IPS-18a (cell line): ENCODE data around the gene CMKLR1.

Experiments used
- H3K27ac ChIP-seq: one replicate; pipeline ENCODE4 v1.5.1; 2013; ENCODE audit warnings: low read length
- H3K27me3 ChIP-seq: one replicate; pipeline ENCODE4 v1.6.1; 2013; ENCODE audit warnings: mild to moderate bottlenecking, low read length; ENCODE audit not compliant: control insufficient read depth, insufficient read depth
- H3K36me3 ChIP-seq: one replicate; pipeline ENCODE4 v1.6.1; 2013; ENCODE audit warnings: low read depth, low read length; ENCODE audit not compliant: control insufficient read depth
- H3K4me1 ChIP-seq: one replicate; pipeline ENCODE4 v1.6.1; 2013; ENCODE audit warnings: low read depth, low read length; ENCODE audit not compliant: control insufficient read depth
- H3K4me3 ChIP-seq: one replicate; pipeline ENCODE4 v1.5.1; 2013; ENCODE audit warnings: low read length
- H3K9ac ChIP-seq: one replicate; pipeline ENCODE4 v1.6.1; 2013; ENCODE audit warnings: mild to moderate bottlenecking, low read length, moderate library complexity
- H3K9me3 ChIP-seq: one replicate; pipeline ENCODE4 v1.6.1; 2013; ENCODE audit warnings: low read depth, low read length; ENCODE audit not compliant: control insufficient read depth

CMKLR1 gene

GRCh38 chr12:108328420-108328819 is 10.7 kb downstream of the CMKLR1 start:
- Histone ChIP-seq H3K9me3 (no peaks in the 10 kb centered on the region), H3K27ac (no peak overlapping the region), H3K4me3 (no peak overlapping the region), H3K36me3 (no peaks in the 10 kb centered on the region), H3K4me1 (no peaks in the 10 kb centered on the region), H3K27me3 (no peaks in the 10 kb centered on the region), H3K9ac (no peak overlapping the region)

GRCh38 chr12:108327621-108328344 is 11.3 kb downstream of the CMKLR1 start:
- no peaks in the 10 kb centered on the region for H3K9me3 ChIP-seq
- no peak overlapping the region for H3K4me3 ChIP-seq
- H3K9ac ChIP-seq: no peak overlapping the region
- no peaks in the 10 kb centered on the region for H3K27me3 ChIP-seq
- no peaks in the 10 kb centered on the region for H3K36me3 ChIP-seq
- no peak overlapping the region for H3K27ac ChIP-seq
- no peaks in the 10 kb centered on the region for H3K4me1 ChIP-seq

- H3K4me1 ChIP-seq: peaks cover 6% of the 10 kb centered on the region
- no peak overlapping the region for H3K27ac ChIP-seq
- H3K36me3 ChIP-seq: no peaks in the 10 kb centered on the region
- H3K27me3 ChIP-seq: no peaks in the 10 kb centered on the region
- H3K9ac ChIP-seq: no peak overlapping the region
- H3K9me3 ChIP-seq: no peaks in the 10 kb centered on the region
- no peak overlapping the region for H3K4me3 ChIP-seq
Observed at GRCh38 chr12:108326254-108326750, 12.8 kb downstream of the CMKLR1 start.

GRCh38 chr12:108325549-108325948 is 13.6 kb downstream of the CMKLR1 start:
- Histone ChIP-seq H3K9ac (no peak overlapping the region), H3K27me3 (no peaks in the 10 kb centered on the region), H3K27ac (no peak overlapping the region), H3K4me3 (no peak overlapping the region), H3K9me3 (no peaks in the 10 kb centered on the region), H3K4me1 (peaks cover 12% of the 10 kb centered on the region), H3K36me3 (no peaks in the 10 kb centered on the region)

- no peak overlapping the region for H3K9ac ChIP-seq
- no peak overlapping the region for H3K4me3 ChIP-seq
- H3K36me3 ChIP-seq: no peaks in the 10 kb centered on the region
- no peak overlapping the region for H3K27ac ChIP-seq
- peaks cover 18% of the 10 kb centered on the region for H3K4me1 ChIP-seq
- no peaks in the 10 kb centered on the region for H3K9me3 ChIP-seq
- no peaks in the 10 kb centered on the region for H3K27me3 ChIP-seq
Observed at GRCh38 chr12:108325018-108325358, 14.1 kb downstream of the CMKLR1 start.

- no peak overlapping the region for H3K9ac ChIP-seq
- no peaks in the 10 kb centered on the region for H3K36me3 ChIP-seq
- H3K9me3 ChIP-seq: no peaks in the 10 kb centered on the region
- peaks cover 18% of the 10 kb centered on the region for H3K4me1 ChIP-seq
- no peak overlapping the region for H3K27ac ChIP-seq
- no peak overlapping the region for H3K4me3 ChIP-seq
- H3K27me3 ChIP-seq: no peaks in the 10 kb centered on the region
Observed at GRCh38 chr12:108324351-108325017, 14.6 kb downstream of the CMKLR1 start.

- no peaks in the 10 kb centered on the region for H3K27me3 ChIP-seq
- no peaks in the 10 kb centered on the region for H3K36me3 ChIP-seq
- no peak overlapping the region for H3K27ac ChIP-seq
- H3K4me1 ChIP-seq: peaks cover 18% of the 10 kb centered on the region
- no peaks in the 10 kb centered on the region for H3K9me3 ChIP-seq
- no peak overlapping the region for H3K9ac ChIP-seq
- no peak overlapping the region for H3K4me3 ChIP-seq
Observed at GRCh38 chr12:108323581-108323980, 15.5 kb downstream of the CMKLR1 start.

GRCh38 chr12:108322998-108323397 is 16.1 kb downstream of the CMKLR1 start:
- H3K4me3 ChIP-seq: no peak overlapping the region
- H3K9me3 ChIP-seq: no peaks in the 10 kb centered on the region
- H3K9ac ChIP-seq: no peak overlapping the region
- H3K27me3 ChIP-seq: no peaks in the 10 kb centered on the region
- H3K36me3 ChIP-seq: no peaks in the 10 kb centered on the region
- no peak overlapping the region for H3K27ac ChIP-seq
- peaks cover 18% of the 10 kb centered on the region for H3K4me1 ChIP-seq

- H3K9me3 ChIP-seq: no peaks in the 10 kb centered on the region
- H3K4me1 ChIP-seq: peaks cover 18% of the 10 kb centered on the region
- H3K4me3 ChIP-seq: no peak overlapping the region
- no peak overlapping the region for H3K27ac ChIP-seq
- no peak overlapping the region for H3K9ac ChIP-seq
- no peaks in the 10 kb centered on the region for H3K36me3 ChIP-seq
- H3K27me3 ChIP-seq: no peaks in the 10 kb centered on the region
Observed at GRCh38 chr12:108321688-108322087, 17.4 kb downstream of the CMKLR1 start.

GRCh38 chr12:108320507-108321293 is 18.4 kb downstream of the CMKLR1 start:
- no peaks in the 10 kb centered on the region for H3K27me3 ChIP-seq
- H3K9me3 ChIP-seq: no peaks in the 10 kb centered on the region
- H3K4me1 ChIP-seq: peaks cover 28% of the 10 kb centered on the region
- no peak overlapping the region for H3K4me3 ChIP-seq
- no peak overlapping the region for H3K27ac ChIP-seq
- no peaks in the 10 kb centered on the region for H3K36me3 ChIP-seq
- no peak overlapping the region for H3K9ac ChIP-seq

GRCh38 chr12:108319277-108320234 is 19.6 kb downstream of the CMKLR1 start:
- H3K27me3 ChIP-seq: no peaks in the 10 kb centered on the region
- no peaks in the 10 kb centered on the region for H3K36me3 ChIP-seq
- no peak overlapping the region for H3K9ac ChIP-seq
- no peak overlapping the region for H3K4me3 ChIP-seq
- peaks cover 34% of the 10 kb centered on the region for H3K4me1 ChIP-seq
- H3K9me3 ChIP-seq: no peaks in the 10 kb centered on the region
- H3K27ac ChIP-seq: no peak overlapping the region
